Neural crest cell (in vitro differentiated cells): ENCODE measurements around the gene RNF220. TPM values are rescaled to one million over a fixed set of nuclear protein-coding genes. Genes with fewer than 3 reads are reported as not detected.

Experiments used
- DNase-seq: peaks from one replicate; pipeline ENCODE4 v3.0.0; 2021; ENCODE audit warnings: low read depth, mixed read lengths, low spot score
- H3K27ac Mint-ChIP-seq: one replicate; pipeline ENCODE4 v1.8.0; 2021; ENCODE audit warnings: mild to moderate bottlenecking, mixed read lengths; ENCODE audit not compliant: unreplicated experiment
- H3K27me3 Mint-ChIP-seq: 2 replicates; pipeline ENCODE4 v1.8.0; 2021; ENCODE audit warnings: low read depth, mild to moderate bottlenecking, mixed read lengths
- H3K36me3 Mint-ChIP-seq: 2 replicates; pipeline ENCODE4 v1.8.0; 2021; ENCODE audit warnings: low read depth, mild to moderate bottlenecking, mixed read lengths
- H3K4me1 Mint-ChIP-seq: 2 replicates; pipeline ENCODE4 v1.8.0; 2021; ENCODE audit warnings: mixed read lengths
- H3K4me3 Mint-ChIP-seq: one replicate; pipeline ENCODE4 v1.8.0; 2021; ENCODE audit warnings: mild to moderate bottlenecking, mixed read lengths
- H3K9me3 Mint-ChIP-seq: 2 replicates; pipeline ENCODE4 v1.8.0; 2021; ENCODE audit warnings: mixed read lengths
- CTCF ChIP-seq: fragments of 200-600 bp; sonication (generic); conservative IDR thresholded peaks from 2 replicates; pipeline ENCODE4 v1.5.0; 2021; ENCODE audit warnings: antibody characterized with exemption, mild to moderate bottlenecking
- total RNA-seq: library from RNA; stranded (reverse); gene quantifications from 2 replicates; pipeline ENCODE4 v1.2.1, GENCODE V29; 2021

Gene RNF220
- total RNA-seq, 1 donor from 2014 or later, result 96.7 TPM

DNA sequence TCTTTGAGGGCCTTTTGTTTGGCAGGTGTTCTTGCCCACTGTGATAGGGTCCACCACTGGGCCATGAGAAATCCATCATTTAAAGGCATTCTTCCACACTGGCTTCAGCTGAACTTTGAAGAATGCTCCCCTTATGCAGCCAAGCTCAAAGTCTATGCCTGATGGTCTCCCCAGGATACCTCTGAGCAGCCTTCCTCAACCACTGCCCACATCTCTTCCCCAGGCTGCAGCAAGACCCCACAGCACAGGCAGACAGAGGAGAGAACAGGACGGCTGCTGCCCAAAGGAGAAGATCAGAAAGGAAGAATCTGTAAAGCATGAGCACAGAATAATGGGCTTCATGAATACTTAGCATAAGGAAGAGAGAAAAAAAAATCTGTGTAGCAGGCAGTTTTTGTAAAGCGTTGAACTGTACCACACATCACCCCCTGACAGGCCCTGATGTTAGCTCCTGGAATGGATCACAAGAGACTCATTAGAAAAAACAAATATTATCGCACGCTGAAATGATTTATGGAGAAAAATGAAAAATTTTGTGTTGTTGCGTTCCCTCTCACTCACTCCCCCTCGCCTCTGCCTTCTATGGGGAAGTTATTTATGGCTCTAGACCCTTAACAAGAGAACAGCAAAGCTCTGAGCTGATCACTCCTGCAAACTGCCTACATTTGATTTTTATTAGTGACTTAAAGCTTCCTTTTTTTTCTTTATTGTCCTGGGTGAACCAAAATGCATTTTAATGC is 135.1 kb downstream of the RNF220 start:
- H3K27ac Mint-ChIP-seq, result no peak overlapping the region
- H3K9me3 Mint-ChIP-seq, result no peaks in the 10 kb centered on the region
- peaks cover 63% of the 10 kb centered on the region for H3K4me1 Mint-ChIP-seq
- no peaks in the 10 kb centered on the region for H3K36me3 Mint-ChIP-seq
- H3K4me3 Mint-ChIP-seq, result peak overlapping the region; percentile 8
- H3K27me3 Mint-ChIP-seq, result peaks cover 67% of the 10 kb centered on the region
- TF ChIP-seq CTCF, result no peak
- no peak for DNase-seq

GRCh38 chr1:44542420-44543063 is 137.5 kb downstream of the RNF220 start:
- Mint-ChIP-seq H3K36me3 (no peaks in the 10 kb centered on the region), H3K27me3 (peaks cover 82% of the 10 kb centered on the region), H3K9me3 (no peaks in the 10 kb centered on the region)

DNA sequence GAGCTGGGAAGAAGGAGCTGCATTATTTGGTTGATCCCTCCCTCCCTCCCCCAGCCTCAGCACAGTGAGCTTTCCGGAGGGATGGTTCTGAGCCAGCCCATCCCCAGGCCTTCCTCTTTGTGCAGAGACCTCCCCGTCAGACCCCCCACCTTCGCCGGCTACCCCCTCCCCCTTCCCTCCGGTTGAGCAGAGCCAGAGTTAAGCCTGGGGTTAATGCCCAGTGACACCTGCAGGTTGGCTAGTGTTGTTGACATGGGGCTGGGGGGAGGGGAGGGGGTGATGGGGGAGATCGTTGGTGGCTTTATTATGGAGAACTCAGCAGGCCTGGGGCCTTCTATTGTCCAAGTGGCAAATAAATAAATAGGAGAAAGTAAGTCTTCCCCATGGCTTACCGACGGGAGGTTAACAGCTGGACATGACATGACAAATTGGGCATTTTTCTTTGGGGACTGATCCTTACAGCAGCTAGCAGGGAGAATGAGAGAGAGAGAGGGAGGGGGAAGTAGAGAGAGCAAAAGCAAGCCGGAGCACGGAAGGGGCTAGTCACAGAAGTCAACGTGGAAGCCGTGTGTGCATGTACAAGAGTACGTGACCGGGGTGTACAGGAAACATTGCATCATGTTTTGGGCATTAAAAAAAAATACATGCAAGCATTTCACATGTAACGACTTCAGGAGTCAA is 138.1 kb downstream of the RNF220 start:
- H3K27ac Mint-ChIP-seq, result peak overlapping the region; percentile 75
- H3K4me1 Mint-ChIP-seq, result peaks cover 57% of the 10 kb centered on the region
- H3K36me3 Mint-ChIP-seq, result no peaks in the 10 kb centered on the region
- H3K9me3 Mint-ChIP-seq, result no peaks in the 10 kb centered on the region
- TF ChIP-seq CTCF, result no peak
- H3K27me3 Mint-ChIP-seq, result peaks cover 82% of the 10 kb centered on the region
- DNase-seq, result peak; percentile 54
- peak overlapping the region; percentile 70 for H3K4me3 Mint-ChIP-seq

More at GRCh38 chr1:44542420-44543063, 137.5 kb downstream of the RNF220 start:
- no peak for TF ChIP-seq CTCF
- H3K27ac Mint-ChIP-seq, result peak overlapping the region; percentile 13
- H3K4me1 Mint-ChIP-seq, result peaks cover 56% of the 10 kb centered on the region
- DNase-seq, result no peak
- peak overlapping the region; percentile 52 for H3K4me3 Mint-ChIP-seq

GRCh38 chr1:44543786-44544185 is 138.7 kb downstream of the RNF220 start:
- no peak overlapping the region for H3K27ac Mint-ChIP-seq
- no peak for DNase-seq
- H3K9me3 Mint-ChIP-seq, result no peaks in the 10 kb centered on the region
- no peaks in the 10 kb centered on the region for H3K36me3 Mint-ChIP-seq
- peaks cover 83% of the 10 kb centered on the region for H3K27me3 Mint-ChIP-seq
- H3K4me1 Mint-ChIP-seq, result peaks cover 58% of the 10 kb centered on the region
- TF ChIP-seq CTCF, result no peak
- no peak overlapping the region for H3K4me3 Mint-ChIP-seq

GRCh38 chr1:44544960-44545359 is 139.9 kb downstream of the RNF220 start:
- Mint-ChIP-seq H3K27me3 (peaks cover 83% of the 10 kb centered on the region), H3K4me3 (no peak overlapping the region), H3K4me1 (peaks cover 48% of the 10 kb centered on the region), H3K36me3 (no peaks in the 10 kb centered on the region), H3K27ac (no peak overlapping the region), H3K9me3 (no peaks in the 10 kb centered on the region)
- no peak for TF ChIP-seq CTCF
- DNase-seq, result no peak
